Renal pelvis (tissue), 4 donors: ENCODE measurements around the gene HECA. TPM values are rescaled to one million over a fixed set of nuclear protein-coding genes. Genes with fewer than 3 reads are reported as not detected.
"Not testable (repeated sequence)": the region's sequence is repeated elsewhere in the genome, so short reads cannot be mapped to it uniquely, and the experiment has no call there.

Experiments
- DNase-seq: peaks from one replicate; pipeline ENCODE4 v3.0.0-alpha.2; 2013
- polyA plus RNA-seq, 3 donors: library from polyadenylated mRNA; unstranded; fragments of 120-200 nt; gene quantifications; one replicate each; pipeline ENCODE4 v1.2.1, GENCODE V29; 2013; ENCODE audit not compliant: insufficient read length in 3 of 3

The HECA gene
- polyA plus RNA-seq, 3 donors = 12.5 to 14.4 (median 14.4) TPM

GRCh38 chr6:139133262-139134063 is 1.4 kb upstream of the HECA start:
- DNase-seq = no peak

GRCh38 chr6:139134064-139134395 is 850 bp upstream of the HECA start:
- DNase-seq = no peak

GRCh38 chr6:139135578-139136545 is 982 bp downstream of the HECA start:
- DNase-seq = no peak

- DNase-seq = no peak
Observed at GRCh38 chr6:139137706-139138105, 2.8 kb downstream of the HECA start.

GRCh38 chr6:139140854-139141253 is 6.0 kb downstream of the HECA start:
- not testable (repeated sequence) for DNase-seq

GRCh38 chr6:139142262-139142661 is 7.4 kb downstream of the HECA start:
- DNase-seq = no peak

- DNase-seq = no peak
Observed at GRCh38 chr6:139143111-139143510, 8.2 kb downstream of the HECA start.

- DNase-seq = no peak
Observed at GRCh38 chr6:139144490-139145085, 9.7 kb downstream of the HECA start.

GRCh38 chr6:139145661-139146060 is 10.8 kb downstream of the HECA start:
- DNase-seq = no peak

- DNase-seq = no peak
Observed at GRCh38 chr6:139146317-139146726, 11.4 kb downstream of the HECA start.

- no peak for DNase-seq
Observed at GRCh38 chr6:139147628-139148027, 12.7 kb downstream of the HECA start.

- DNase-seq = no peak
Observed at GRCh38 chr6:139148557-139149235, 13.8 kb downstream of the HECA start.

GRCh38 chr6:139149383-139149782 is 14.5 kb downstream of the HECA start:
- no peak for DNase-seq

GRCh38 chr6:139150920-139151319 is 16.0 kb downstream of the HECA start:
- no peak for DNase-seq

GRCh38 chr6:139151425-139152087 is 16.7 kb downstream of the HECA start:
- no peak for DNase-seq

GRCh38 chr6:139152088-139152891 is 17.4 kb downstream of the HECA start:
- DNase-seq = no peak

- no peak for DNase-seq
Observed at GRCh38 chr6:139152892-139153271, 18.0 kb downstream of the HECA start.

- DNase-seq = no peak
Observed at GRCh38 chr6:139153855-139154254, 19.0 kb downstream of the HECA start.

GRCh38 chr6:139154881-139155547 is 20.1 kb downstream of the HECA start:
- DNase-seq = no peak

- no peak for DNase-seq
Observed at GRCh38 chr6:139156102-139156501, 21.2 kb downstream of the HECA start.
